A549 (cell line): ENCODE measurements around the gene LATS2. TPM values are rescaled to one million over a fixed set of nuclear protein-coding genes. Genes with fewer than 3 reads are reported as not detected.

Source experiments
- FOXS1 ChIP-seq: fragments of 250-450 bp; sonication (Bioruptor Pico); IDR thresholded peaks from 2 replicates; pipeline ENCODE4 v1.5.0; 2020; ENCODE audit warnings: mild to moderate bottlenecking, moderate library complexity
- polyA plus RNA-seq, 4 experiments: library from polyadenylated mRNA; depleted of rRNA in 3 of 4; stranded (reverse); fragments of >200 nt; fragmentation: RNase III in 1 of 4; extraction: RNeasy Plus Mini Kit Qiagen cat#74134 plus additional on column Dnase treatment in 1 of 4; gene quantifications; 2 replicates in 3 of 4; 3 replicates in 1 of 4; pipeline ENCODE4 v1.2.3, GENCODE V29; 2011 to 2017
- small RNA-seq, 6 experiments: library from RNA; depleted of rRNA; stranded (forward); fragments of <200 nt; gene quantifications; one replicate each; pipeline ENCODE3, GENCODE V24; 2012
- TF ChIP-seq, protein P1 (sequence below): fragments of >200 bp; sonication (Bioruptor Twin); formaldehyde crosslinking; IDR thresholded peaks from 3 replicates; pipeline ENCODE4 v1.5.1; 2016

The LATS2 gene
- polyA plus RNA-seq, 2 of the 4 experiments (the other 2 are of a cell fraction), result 7.8 to 7.9 TPM

DNA sequence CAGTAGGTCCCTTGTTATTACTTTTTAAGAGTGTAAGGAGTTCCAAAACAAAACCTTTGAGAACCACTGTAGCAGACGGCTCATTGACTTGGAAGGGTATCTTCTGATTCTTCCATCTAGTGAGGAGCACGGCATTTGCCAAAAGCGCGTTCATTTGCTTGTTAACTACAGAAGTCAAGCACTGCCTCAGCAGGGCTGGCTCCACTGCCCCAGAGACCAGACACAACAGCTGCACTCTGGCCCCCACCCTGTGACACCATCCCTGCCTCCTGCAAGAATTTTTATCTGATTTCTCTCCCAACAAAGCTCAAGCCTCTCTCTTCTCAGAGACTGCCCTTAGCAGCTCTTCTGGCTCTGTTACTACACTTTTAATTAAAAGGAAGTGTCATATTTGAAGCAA, 138.1 kb downstream of the LATS2 start (continued):
- TF ChIP-seq, protein P1, sequence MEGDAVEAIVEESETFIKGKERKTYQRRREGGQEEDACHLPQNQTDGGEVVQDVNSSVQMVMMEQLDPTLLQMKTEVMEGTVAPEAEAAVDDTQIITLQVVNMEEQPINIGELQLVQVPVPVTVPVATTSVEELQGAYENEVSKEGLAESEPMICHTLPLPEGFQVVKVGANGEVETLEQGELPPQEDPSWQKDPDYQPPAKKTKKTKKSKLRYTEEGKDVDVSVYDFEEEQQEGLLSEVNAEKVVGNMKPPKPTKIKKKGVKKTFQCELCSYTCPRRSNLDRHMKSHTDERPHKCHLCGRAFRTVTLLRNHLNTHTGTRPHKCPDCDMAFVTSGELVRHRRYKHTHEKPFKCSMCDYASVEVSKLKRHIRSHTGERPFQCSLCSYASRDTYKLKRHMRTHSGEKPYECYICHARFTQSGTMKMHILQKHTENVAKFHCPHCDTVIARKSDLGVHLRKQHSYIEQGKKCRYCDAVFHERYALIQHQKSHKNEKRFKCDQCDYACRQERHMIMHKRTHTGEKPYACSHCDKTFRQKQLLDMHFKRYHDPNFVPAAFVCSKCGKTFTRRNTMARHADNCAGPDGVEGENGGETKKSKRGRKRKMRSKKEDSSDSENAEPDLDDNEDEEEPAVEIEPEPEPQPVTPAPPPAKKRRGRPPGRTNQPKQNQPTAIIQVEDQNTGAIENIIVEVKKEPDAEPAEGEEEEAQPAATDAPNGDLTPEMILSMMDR, result no peak
- no peak for TF ChIP-seq FOXS1
- TF ChIP-seq, all 56 proteins: peak for 0

Small RNAs within 50 kb of the gene (small RNA-seq; reads per million reads assigned to genes)
- 0 reads per million in 6 experiments for gene PPIAP27
- 0 reads per million in 6 experiments for gene RNU4-9P

Other genes with a start within 250 kb of the LATS2 start
- 13.8 and 16.6 TPM in 2 replicates for gene XPO4, start 158.8 kb downstream of the LATS2 start, polyA plus RNA-seq (2011; rRNA removed)
- 7.3 to 8.6 TPM (median 7.7 TPM) in 3 replicates for gene XPO4, start 158.8 kb downstream of the LATS2 start, polyA plus RNA-seq (2017; fragmentation: RNase III; extraction: RNeasy Plus Mini Kit Qiagen cat#74134 plus additional on column Dnase treatment)
- 103 and 124 TPM in 2 replicates for gene SAP18, start 78.5 kb upstream of the LATS2 start, polyA plus RNA-seq (2011; rRNA removed)
- gene SAP18, start 78.5 kb upstream of the LATS2 start, polyA plus RNA-seq (2017; fragmentation: RNase III; extraction: RNeasy Plus Mini Kit Qiagen cat#74134 plus additional on column Dnase treatment), result 67.9 to 77.6 TPM (median 72.2 TPM) in 3 replicates
- gene SKA3, start 115.0 kb upstream of the LATS2 start, polyA plus RNA-seq (2011; rRNA removed), result 15.7 and 19.2 TPM in 2 replicates
- 12.1 to 15.3 TPM (median 13.5 TPM) in 3 replicates for gene SKA3, start 115.0 kb upstream of the LATS2 start, polyA plus RNA-seq (2017; fragmentation: RNase III; extraction: RNeasy Plus Mini Kit Qiagen cat#74134 plus additional on column Dnase treatment)
- gene MRPL57, start 115.1 kb upstream of the LATS2 start, polyA plus RNA-seq (2011; rRNA removed), result 19.2 and 23.0 TPM in 2 replicates
- gene MRPL57, start 115.1 kb upstream of the LATS2 start, polyA plus RNA-seq (2017; fragmentation: RNase III; extraction: RNeasy Plus Mini Kit Qiagen cat#74134 plus additional on column Dnase treatment), result 21.3 to 22.9 TPM (median 22.5 TPM) in 3 replicates